Activated B cell treated with CpG ODN at 0.5 μM for 24 hours (primary cell): ENCODE data around the gene SPOCK1. TPM values are rescaled to one million over a fixed set of nuclear protein-coding genes. Genes with fewer than 3 reads are reported as not detected.

Experiments
- ATAC-seq: fragments of 200-7000 bp; cut with Tn5 transposase; one replicate; pipeline ENCODE4 v1.10.0; 2021; ENCODE audit warnings: low read depth, mild to moderate bottlenecking, moderate library complexity
- CTCF ChIA-PET: fragments of 350-600 bp; sonication (Branson Sonifier 250); formaldehyde crosslinking; loops from one replicate; lab custom pipeline; 2021; ENCODE audit warnings: antibody characterized with exemption; lab: Charles Lee
- POLR2A ChIA-PET: fragments of 350-600 bp; sonication (Branson Sonifier 250); formaldehyde crosslinking; loops from one replicate; lab custom pipeline; 2021; ENCODE audit warnings: antibody characterized with exemption; lab: Charles Lee
- DNase-seq: peaks from one replicate; pipeline ENCODE4 v3.0.0; 2022
- H3K27ac Mint-ChIP-seq: one replicate; pipeline ENCODE4 v1.8.0; 2020; ENCODE audit warnings: mixed read lengths
- H3K27me3 Mint-ChIP-seq: one replicate; pipeline ENCODE4 v1.8.0; 2021; ENCODE audit warnings: mixed read lengths
- H3K36me3 Mint-ChIP-seq: one replicate; pipeline ENCODE4 v1.8.0; 2021; ENCODE audit warnings: low read depth, mixed read lengths
- H3K4me1 Mint-ChIP-seq: one replicate; pipeline ENCODE4 v1.8.0; 2021; ENCODE audit warnings: mixed read lengths
- H3K4me3 Mint-ChIP-seq: one replicate; pipeline ENCODE4 v1.8.0; 2020; ENCODE audit warnings: mild to moderate bottlenecking, mixed read lengths
- H3K9me3 Mint-ChIP-seq: one replicate; pipeline ENCODE4 v1.8.0; 2020; ENCODE audit warnings: mixed read lengths
- CTCF ChIP-seq: fragments of 200-600 bp; IDR thresholded peaks from one replicate; pipeline ENCODE4 v1.8.0; 2022; ENCODE audit warnings: antibody characterized with exemption, mild to moderate bottlenecking
- intact Hi-C: fragments of 100-400 bp; cut with micrococcal nuclease; formaldehyde crosslinking; loops from one replicate; pipeline ENCODE4 v1.15.1; 2024
- total RNA-seq: library from RNA; stranded (reverse); gene quantifications from 2 replicates; pipeline ENCODE4 v1.2.3, GENCODE V29; 2022

SPOCK1 gene
- total RNA-seq, 1 donor from 2014 or later: not detected

DNA sequence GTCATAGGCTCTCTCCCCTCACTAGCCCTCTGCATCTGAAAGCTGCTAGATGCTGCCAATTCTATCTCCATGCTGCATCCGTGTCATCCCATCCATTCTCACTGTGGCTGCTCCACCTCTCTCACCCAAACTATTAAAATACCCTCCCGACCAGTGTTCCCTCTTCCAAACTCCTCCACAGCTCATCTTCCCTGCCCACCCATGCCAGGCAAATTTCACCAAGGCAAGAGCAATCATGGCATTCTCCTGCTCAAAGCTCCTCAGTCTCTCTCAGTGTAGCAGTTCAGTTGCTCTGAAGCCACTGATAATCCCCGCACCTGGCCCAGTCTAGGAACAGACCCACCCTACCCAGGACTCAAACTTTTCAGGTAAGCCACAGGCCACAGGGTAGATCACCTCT, 48.4 kb downstream of the SPOCK1 start:
- Mint-ChIP-seq H3K4me3 (no peak overlapping the region), H3K27me3 (no peaks in the 10 kb centered on the region), H3K36me3 (no peaks in the 10 kb centered on the region), H3K4me1 (no peaks in the 10 kb centered on the region), H3K9me3 (no peaks in the 10 kb centered on the region), H3K27ac (no peak overlapping the region)
- no peak for ATAC-seq
- no peak for TF ChIP-seq CTCF
- POLR2A ChIA-PET: no interaction called here
- intact Hi-C loops: no loop called here
- no peak for DNase-seq
- CTCF ChIA-PET: no interaction called here

DNA sequence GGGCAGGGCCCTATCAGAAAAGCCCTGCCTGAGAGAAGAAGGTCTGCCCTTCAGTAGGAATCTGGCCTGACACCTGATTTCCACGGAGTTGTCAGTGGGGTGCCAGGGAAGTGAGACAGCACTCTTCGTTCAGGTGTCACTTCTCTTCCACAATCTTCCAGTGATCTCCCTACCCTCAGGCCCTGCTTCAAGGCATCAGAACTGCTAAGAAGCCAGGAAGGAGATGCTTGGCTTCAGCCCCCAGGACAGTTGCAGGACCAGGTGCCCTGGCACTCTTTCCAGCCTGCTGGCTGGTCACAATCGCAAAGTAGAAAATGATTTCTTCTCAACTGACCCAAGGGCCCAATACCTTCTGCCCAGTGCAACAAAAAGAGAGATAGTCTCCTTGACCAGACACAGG, 50.3 kb downstream of the SPOCK1 start:
- intact Hi-C loops: no loop called here
- Mint-ChIP-seq H3K36me3 (no peaks in the 10 kb centered on the region), H3K4me3 (no peak overlapping the region), H3K27me3 (peaks cover 2% of the 10 kb centered on the region), H3K9me3 (no peaks in the 10 kb centered on the region), H3K4me1 (no peaks in the 10 kb centered on the region), H3K27ac (no peak overlapping the region)
- no peak for TF ChIP-seq CTCF
- POLR2A ChIA-PET: no interaction called here
- ATAC-seq (no peak), DNase-seq (no peak)
- CTCF ChIA-PET: no interaction called here

GRCh38 chr5:137446615-137447014, 52.5 kb downstream of the SPOCK1 start:
- CTCF ChIA-PET: no interaction called here

DNA sequence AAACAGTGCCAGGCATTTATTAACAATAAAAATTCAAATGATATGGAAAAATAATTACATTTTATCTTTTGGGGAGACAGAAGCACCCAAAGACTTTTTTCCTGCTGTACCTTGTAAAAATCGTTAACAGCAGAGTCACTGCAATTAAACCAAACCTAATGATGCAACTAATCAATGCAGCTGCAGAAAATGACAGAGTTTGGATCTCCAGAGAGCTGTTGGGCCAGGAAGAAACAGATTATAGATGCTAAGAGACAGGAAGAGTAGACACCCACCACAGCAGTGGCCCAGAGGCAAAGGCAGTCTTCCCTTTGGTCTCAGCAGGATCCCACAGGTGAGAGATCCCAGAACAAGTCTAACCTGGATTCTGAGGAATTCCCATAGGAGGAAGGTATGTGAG, 53.0 kb downstream of the SPOCK1 start:
- POLR2A ChIA-PET: no interaction called here
- CTCF ChIA-PET: no interaction called here
- no peak overlapping the region for H3K4me3 Mint-ChIP-seq
- DNase-seq: no peak
- no peak overlapping the region for H3K27ac Mint-ChIP-seq
- no peaks in the 10 kb centered on the region for H3K4me1 Mint-ChIP-seq
- H3K9me3 Mint-ChIP-seq: no peaks in the 10 kb centered on the region
- TF ChIP-seq CTCF: no peak
- no peak for ATAC-seq
- H3K36me3 Mint-ChIP-seq: no peaks in the 10 kb centered on the region
- intact Hi-C loops: no loop called here
- peaks cover 2% of the 10 kb centered on the region for H3K27me3 Mint-ChIP-seq

More at GRCh38 chr5:137446615-137447014, 52.5 kb downstream of the SPOCK1 start:
- TF ChIP-seq CTCF: no peak
- no peaks in the 10 kb centered on the region for H3K9me3 Mint-ChIP-seq
- DNase-seq (no peak), ATAC-seq (no peak)
- intact Hi-C loops: no loop called here
- H3K4me1 Mint-ChIP-seq: no peaks in the 10 kb centered on the region
- peaks cover 2% of the 10 kb centered on the region for H3K27me3 Mint-ChIP-seq
- H3K36me3 Mint-ChIP-seq: no peaks in the 10 kb centered on the region
- POLR2A ChIA-PET: no interaction called here
- H3K27ac Mint-ChIP-seq: no peak overlapping the region
- H3K4me3 Mint-ChIP-seq: no peak overlapping the region

GRCh38 chr5:137442660-137443059, 56.5 kb downstream of the SPOCK1 start:
- DNase-seq: no peak
- no peaks in the 10 kb centered on the region for H3K36me3 Mint-ChIP-seq
- no peaks in the 10 kb centered on the region for H3K9me3 Mint-ChIP-seq
- no peak overlapping the region for H3K4me3 Mint-ChIP-seq
- CTCF ChIA-PET: no interaction called here
- intact Hi-C loops: no loop called here
- H3K4me1 Mint-ChIP-seq: no peaks in the 10 kb centered on the region
- no peak overlapping the region for H3K27ac Mint-ChIP-seq
- no peak for ATAC-seq
- H3K27me3 Mint-ChIP-seq: peaks cover 2% of the 10 kb centered on the region
- no peak for TF ChIP-seq CTCF
- POLR2A ChIA-PET: no interaction called here
